Measurements from ENCODE around the gene ARVCF. TPM values are rescaled to one million over a fixed set of nuclear protein-coding genes. Genes with fewer than 3 reads are reported as not detected.

The ARVCF gene
- total RNA-seq, 1 experiment from 2014 or later = 11.1 TPM

DNA sequence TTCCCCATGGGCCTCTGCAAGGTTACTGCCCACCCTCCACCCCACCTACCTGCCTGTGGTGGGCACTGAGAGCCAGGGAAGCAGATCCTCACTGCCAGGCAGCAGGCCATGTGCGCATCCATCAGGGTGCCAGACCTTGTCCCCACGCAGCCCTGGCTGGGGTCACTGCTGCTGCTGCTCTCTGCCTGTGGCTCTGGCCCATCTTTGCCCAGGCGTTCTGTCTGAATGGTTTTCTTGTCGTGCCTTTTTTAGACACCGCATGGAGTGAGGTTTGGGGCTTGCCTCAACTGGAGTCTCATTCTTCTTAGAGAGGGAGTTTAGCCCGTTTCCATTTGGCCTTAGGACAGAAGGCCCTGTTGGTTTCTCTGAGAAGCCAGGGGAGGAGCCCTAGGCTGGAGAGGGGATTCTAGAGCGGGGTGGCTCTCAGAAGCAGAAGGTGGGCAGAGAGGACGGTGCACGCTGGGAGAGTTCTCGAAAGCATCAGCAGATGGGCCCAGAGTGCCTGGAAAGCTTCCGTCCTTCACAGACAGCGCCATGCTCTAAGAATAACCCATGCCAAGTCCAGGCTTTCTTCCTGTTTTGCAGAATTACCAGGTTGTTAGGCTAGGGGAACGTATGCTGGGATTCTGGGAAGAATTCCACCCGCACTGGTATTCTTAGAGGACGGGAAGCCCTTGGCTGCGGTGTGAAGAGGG, 12.4 kb upstream of the ARVCF start:
- intact Hi-C loops (cut with micrococcal nuclease; ENCODE audit: unreplicated experiment) = no loop called here
- Histone ChIP-seq H3K4me1 (ENCODE audit: insufficient read depth, low read length, poor library complexity, severe bottlenecking) (no peaks in the 10 kb centered on the region), H3K36me3 (ENCODE audit: insufficient read depth, low read length, poor library complexity, severe bottlenecking) (no peaks in the 10 kb centered on the region), H3K4me3 (ENCODE audit: low read depth, low read length, poor library complexity, severe bottlenecking) (no peak overlapping the region), H3K27me3 (replicated peaks; ENCODE audit: insufficient read depth, low read depth, low read length, poor library complexity) (no peaks in the 10 kb centered on the region), H3K27ac (ENCODE audit: low read depth, low read length, poor library complexity, severe bottlenecking) (no peak overlapping the region), H3K9me3 (ENCODE audit: low read depth, low read length, poor library complexity, severe bottlenecking) (no peaks in the 10 kb centered on the region)
- ChIA-PET POLR2A (ENCODE audit: low non-redundant PET) (no interaction called here), CTCF (no interaction called here)
- no TSS peak for BruUV-seq (replicated peaks)
- no peak for TF ChIP-seq EZH2 (IDR thresholded peaks at IDR 0.05; ENCODE audit: borderline replicate concordance, low read depth, low read length, poor library complexity, severe bottlenecking)
- TF ChIP-seq, protein P1, sequence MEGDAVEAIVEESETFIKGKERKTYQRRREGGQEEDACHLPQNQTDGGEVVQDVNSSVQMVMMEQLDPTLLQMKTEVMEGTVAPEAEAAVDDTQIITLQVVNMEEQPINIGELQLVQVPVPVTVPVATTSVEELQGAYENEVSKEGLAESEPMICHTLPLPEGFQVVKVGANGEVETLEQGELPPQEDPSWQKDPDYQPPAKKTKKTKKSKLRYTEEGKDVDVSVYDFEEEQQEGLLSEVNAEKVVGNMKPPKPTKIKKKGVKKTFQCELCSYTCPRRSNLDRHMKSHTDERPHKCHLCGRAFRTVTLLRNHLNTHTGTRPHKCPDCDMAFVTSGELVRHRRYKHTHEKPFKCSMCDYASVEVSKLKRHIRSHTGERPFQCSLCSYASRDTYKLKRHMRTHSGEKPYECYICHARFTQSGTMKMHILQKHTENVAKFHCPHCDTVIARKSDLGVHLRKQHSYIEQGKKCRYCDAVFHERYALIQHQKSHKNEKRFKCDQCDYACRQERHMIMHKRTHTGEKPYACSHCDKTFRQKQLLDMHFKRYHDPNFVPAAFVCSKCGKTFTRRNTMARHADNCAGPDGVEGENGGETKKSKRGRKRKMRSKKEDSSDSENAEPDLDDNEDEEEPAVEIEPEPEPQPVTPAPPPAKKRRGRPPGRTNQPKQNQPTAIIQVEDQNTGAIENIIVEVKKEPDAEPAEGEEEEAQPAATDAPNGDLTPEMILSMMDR (conservative IDR thresholded peaks at IDR 0.05; ENCODE audit: low read depth, low read length) = no peak
- DNase-seq (ENCODE audit: low spot score) = no peak

DNA sequence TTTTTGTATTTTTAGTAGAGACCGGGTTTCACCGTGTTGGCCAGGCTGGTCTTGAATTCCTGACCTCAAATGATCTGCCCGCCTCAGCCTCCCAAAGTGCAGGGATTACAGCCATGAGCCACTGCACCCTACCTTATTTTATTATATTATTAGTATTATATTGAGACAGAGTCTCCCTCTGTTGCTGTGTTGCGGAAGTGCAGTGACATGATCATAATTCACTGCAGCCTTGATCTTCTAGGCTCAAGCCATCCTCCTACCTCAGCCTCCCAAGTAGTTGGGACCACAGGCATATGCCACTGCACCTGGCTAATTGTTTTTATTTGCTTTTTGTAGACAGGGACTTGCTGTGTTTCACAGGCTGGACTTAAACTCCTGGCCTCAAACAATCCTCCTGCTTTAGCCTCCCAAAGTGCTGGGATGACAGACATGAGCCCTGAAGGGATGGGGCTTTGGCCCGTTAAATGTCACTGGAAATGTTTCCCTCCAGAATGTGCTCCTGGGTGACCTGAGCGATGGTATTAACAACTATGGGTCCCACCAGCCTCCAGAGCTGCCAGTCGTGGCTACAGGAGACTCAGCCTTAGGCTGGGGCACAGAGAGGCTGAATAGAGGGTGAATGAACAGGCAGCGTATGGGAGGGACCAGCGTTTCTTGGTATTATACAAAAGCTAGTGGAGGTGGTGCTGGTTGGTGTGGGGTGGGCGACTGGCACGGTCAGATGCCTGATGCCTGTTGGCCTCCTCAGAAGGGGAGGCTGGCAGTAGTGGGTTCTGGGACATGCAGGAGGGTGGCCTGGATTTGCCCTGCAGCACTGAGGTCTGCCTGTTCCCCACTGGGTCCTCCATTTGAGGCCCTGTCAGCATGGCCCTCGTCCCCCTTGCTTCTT, 11.6 kb upstream of the ARVCF start:
- DNase-seq (ENCODE audit: low spot score) = peak; percentile 43
- CTCF ChIA-PET = no interaction called here
- Histone ChIP-seq H3K27ac (ENCODE audit: low read depth, low read length, poor library complexity, severe bottlenecking) (no peak overlapping the region), H3K4me3 (ENCODE audit: low read depth, low read length, poor library complexity, severe bottlenecking) (no peak overlapping the region), H3K9me3 (ENCODE audit: low read depth, low read length, poor library complexity, severe bottlenecking) (no peaks in the 10 kb centered on the region), H3K4me1 (ENCODE audit: insufficient read depth, low read length, poor library complexity, severe bottlenecking) (no peaks in the 10 kb centered on the region), H3K27me3 (replicated peaks; ENCODE audit: insufficient read depth, low read depth, low read length, poor library complexity) (no peaks in the 10 kb centered on the region), H3K36me3 (ENCODE audit: insufficient read depth, low read length, poor library complexity, severe bottlenecking) (no peaks in the 10 kb centered on the region)
- intact Hi-C loops (cut with micrococcal nuclease; ENCODE audit: unreplicated experiment) = no loop called here
- BruUV-seq (replicated peaks) = no TSS peak
- POLR2A ChIA-PET (ENCODE audit: low non-redundant PET) = no interaction called here
- TF ChIP-seq, protein P1 (conservative IDR thresholded peaks at IDR 0.05; ENCODE audit: low read depth, low read length) = peak; percentile 50
- no peak for TF ChIP-seq EZH2 (IDR thresholded peaks at IDR 0.05; ENCODE audit: borderline replicate concordance, low read depth, low read length, poor library complexity, severe bottlenecking)

DNA sequence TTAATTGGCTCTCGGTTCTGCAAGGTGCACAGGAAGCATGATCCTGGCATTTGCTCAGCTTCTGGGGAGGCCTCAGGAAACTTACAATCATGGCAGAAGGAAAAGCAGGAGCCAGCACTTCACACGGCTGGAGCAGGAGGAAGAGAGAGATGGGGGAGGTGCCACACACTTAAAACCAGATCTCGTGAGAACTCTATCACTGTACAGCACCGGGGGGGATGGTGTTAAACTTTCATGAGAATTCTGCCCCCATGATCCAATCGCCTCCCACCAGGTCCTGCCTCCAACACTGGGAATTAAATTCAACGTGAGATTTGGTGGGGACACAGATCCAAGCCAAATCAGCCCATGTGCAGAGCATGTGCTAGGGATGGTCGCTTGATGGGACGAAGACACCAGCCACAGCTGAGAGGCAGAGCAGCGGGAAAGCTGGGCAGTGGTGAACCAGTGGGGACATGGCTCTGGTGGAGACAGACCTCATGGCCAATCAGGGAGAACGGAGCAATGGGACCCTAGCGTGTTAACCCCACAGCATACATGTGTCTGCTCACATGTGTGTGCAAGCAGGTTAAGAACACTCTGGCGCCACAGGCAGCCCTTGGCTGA, 10.5 kb upstream of the ARVCF start:
- intact Hi-C loops (cut with micrococcal nuclease; ENCODE audit: unreplicated experiment) = no loop called here
- Histone ChIP-seq H3K4me1 (ENCODE audit: insufficient read depth, low read length, poor library complexity, severe bottlenecking) (no peaks in the 10 kb centered on the region), H3K27me3 (replicated peaks; ENCODE audit: insufficient read depth, low read depth, low read length, poor library complexity) (no peaks in the 10 kb centered on the region), H3K9me3 (ENCODE audit: low read depth, low read length, poor library complexity, severe bottlenecking) (no peaks in the 10 kb centered on the region), H3K36me3 (ENCODE audit: insufficient read depth, low read length, poor library complexity, severe bottlenecking) (no peaks in the 10 kb centered on the region), H3K27ac (ENCODE audit: low read depth, low read length, poor library complexity, severe bottlenecking) (no peak overlapping the region), H3K4me3 (ENCODE audit: low read depth, low read length, poor library complexity, severe bottlenecking) (no peak overlapping the region)
- no TSS peak for BruUV-seq (replicated peaks)
- ChIA-PET CTCF (no interaction called here), POLR2A (ENCODE audit: low non-redundant PET) (no interaction called here)
- TF ChIP-seq EZH2 (IDR thresholded peaks at IDR 0.05; ENCODE audit: borderline replicate concordance, low read depth, low read length, poor library complexity, severe bottlenecking) = no peak
- TF ChIP-seq, protein P1 (conservative IDR thresholded peaks at IDR 0.05; ENCODE audit: low read depth, low read length) = no peak
- no peak for DNase-seq (ENCODE audit: low spot score)
